ENCODE data around the gene CAPRIN1.
A peak's percentile ranks its signal among the peaks of the same experiment; 100 is the strongest.

The CAPRIN1 gene, protein sequence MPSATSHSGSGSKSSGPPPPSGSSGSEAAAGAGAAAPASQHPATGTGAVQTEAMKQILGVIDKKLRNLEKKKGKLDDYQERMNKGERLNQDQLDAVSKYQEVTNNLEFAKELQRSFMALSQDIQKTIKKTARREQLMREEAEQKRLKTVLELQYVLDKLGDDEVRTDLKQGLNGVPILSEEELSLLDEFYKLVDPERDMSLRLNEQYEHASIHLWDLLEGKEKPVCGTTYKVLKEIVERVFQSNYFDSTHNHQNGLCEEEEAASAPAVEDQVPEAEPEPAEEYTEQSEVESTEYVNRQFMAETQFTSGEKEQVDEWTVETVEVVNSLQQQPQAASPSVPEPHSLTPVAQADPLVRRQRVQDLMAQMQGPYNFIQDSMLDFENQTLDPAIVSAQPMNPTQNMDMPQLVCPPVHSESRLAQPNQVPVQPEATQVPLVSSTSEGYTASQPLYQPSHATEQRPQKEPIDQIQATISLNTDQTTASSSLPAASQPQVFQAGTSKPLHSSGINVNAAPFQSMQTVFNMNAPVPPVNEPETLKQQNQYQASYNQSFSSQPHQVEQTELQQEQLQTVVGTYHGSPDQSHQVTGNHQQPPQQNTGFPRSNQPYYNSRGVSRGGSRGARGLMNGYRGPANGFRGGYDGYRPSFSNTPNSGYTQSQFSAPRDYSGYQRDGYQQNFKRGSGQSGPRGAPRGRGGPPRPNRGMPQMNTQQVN

DNA sequence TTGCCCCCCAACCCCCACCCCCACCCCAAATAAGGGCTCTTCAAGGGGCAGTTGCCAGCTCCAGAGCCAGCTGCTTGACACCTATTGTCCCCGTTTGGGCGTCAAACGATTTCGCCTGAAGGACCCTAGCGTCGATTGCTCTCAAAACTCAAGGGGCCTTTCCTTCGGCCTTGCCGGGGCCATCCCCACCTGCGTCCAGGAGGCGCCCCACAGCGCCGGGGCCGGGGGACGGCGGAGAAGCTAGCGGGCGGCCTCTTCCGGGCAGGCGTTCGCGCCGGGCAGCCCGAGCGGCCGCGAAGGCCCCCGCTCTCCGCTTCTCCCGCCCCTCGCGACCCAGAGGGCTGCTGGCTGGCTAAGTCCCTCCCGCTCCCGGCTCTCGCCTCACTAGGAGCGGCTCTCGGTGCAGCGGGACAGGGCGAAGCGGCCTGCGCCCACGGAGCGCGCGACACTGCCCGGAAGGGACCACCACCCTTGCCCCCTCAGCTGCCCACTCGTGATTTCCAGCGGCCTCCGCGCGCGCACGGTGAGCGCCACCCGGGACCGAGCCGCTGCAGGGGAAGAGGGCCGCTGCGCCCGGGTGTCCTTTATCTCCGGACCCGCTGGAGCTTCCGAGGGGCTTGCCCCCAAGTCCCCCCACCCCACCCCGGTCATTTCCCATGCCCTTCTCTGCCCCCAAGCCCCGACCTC is at the start of gene CAPRIN1:
Gene CAPRIN1, plus strand, starts transcription at position 383 of the 687 bp plus-strand sequence. CDS start 690 bp downstream, outside the sequence.
- DNase-seq = peak; percentile 88

DNA sequence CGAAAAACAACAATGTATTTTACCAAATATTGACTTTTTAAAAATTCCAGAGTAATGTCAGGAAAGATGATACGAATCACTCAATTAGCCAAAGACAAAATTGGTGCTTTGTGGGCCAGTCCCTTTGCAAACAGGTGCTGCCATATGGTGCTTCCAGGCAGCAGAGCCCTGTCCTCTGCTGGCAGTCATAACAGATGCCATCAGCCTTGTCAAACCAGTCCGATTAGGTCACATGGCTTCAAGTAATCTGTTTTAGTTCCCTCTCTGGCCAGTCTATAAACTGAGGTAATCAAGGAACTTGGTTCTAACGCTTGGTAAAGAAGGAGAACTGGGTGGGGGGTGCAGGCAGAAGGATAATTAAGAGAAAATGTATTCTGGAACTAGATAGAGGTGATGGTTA is 49.1 kb upstream of the CAPRIN1 start:
- DNase-seq = no peak

DNA sequence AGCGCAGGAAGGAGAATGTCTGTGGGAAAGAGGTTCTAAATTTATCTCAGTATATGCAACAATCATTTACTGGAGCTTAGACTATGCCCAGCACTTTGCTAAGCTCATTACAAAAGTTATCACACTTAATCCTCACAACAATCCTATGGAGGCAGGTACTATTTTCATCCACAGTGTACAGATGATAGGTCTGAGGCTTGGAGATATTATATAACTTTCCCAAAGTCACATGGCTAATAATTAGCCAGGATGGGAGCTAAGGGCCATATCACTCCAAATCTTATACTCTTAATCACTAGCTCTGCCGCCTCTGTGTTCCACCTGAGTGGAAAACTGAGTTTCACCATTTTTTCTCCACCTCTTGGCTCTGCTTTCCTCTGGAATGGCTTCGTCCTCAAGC is 47.3 kb upstream of the CAPRIN1 start:
- DNase-seq = no peak

DNA sequence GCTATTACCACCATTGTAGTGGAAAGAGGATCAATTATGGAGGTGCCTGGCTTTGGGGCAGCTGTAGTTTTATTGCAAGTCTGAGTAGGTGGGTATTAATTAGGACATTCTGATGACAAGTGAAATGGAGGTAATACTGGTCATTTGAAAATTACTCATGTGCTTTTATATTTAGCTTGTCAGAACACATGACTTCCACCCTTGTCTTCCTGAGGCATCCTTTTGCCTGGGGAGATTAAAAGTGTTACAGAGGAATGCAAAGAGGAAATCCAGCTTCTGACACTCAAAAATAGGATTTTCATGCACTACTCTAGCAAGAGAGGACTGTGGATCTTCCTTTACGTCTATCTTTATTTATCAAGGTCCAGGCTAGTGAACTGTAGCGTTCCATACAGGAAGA is 44.7 kb upstream of the CAPRIN1 start:
- DNase-seq = no peak

DNA sequence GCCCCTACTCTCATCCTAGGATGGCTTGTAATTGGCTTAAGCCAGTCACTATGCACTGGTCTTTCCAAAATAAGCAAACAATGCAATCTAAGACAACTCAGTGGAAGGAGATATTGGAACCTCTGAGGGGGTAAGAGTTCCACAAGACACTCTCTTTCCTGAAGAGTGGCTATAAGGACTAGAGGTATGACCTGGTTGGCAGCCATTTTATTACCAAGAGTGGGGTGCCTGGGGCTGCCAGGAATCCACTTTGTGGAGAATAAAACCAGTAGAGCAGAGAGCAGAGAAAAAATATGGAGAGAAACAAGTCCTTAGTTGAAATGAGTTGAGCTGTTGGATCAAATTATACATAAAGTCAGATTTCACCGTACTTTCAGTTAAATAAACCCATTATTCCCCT is 38.8 kb upstream of the CAPRIN1 start:
- no peak for DNase-seq

DNA sequence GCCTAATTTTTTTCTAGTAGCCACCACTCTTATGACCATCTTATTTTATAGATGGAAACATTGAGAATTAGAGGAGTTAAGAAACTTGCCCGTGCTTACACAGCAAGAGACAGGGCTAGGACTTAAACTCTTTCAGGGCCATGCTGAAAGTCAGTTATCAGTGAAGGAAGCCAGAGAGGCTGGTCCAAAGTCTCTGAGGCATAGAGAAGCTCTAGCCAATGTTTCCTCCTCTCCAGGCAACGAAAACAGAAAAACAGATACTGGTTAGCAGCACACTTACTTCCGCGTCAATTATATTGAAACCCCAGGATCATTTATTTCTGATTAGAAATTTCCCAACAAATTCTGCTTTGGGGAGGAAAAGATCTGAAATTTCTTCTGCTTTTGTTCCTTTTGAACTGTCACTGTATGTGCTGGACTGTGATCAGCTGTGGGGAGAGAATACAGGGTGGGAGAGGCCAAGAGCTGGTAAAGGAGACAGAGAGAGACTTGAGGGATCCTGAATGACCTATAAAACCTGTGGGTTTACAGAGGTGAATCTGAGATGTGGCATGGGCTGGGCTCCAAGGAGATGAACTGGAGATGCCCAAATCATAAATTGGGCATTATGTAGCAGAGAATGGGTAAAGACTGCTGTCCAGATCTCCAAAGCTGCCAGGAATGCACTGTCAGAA is 37.5 kb upstream of the CAPRIN1 start:
- no peak for DNase-seq

DNA sequence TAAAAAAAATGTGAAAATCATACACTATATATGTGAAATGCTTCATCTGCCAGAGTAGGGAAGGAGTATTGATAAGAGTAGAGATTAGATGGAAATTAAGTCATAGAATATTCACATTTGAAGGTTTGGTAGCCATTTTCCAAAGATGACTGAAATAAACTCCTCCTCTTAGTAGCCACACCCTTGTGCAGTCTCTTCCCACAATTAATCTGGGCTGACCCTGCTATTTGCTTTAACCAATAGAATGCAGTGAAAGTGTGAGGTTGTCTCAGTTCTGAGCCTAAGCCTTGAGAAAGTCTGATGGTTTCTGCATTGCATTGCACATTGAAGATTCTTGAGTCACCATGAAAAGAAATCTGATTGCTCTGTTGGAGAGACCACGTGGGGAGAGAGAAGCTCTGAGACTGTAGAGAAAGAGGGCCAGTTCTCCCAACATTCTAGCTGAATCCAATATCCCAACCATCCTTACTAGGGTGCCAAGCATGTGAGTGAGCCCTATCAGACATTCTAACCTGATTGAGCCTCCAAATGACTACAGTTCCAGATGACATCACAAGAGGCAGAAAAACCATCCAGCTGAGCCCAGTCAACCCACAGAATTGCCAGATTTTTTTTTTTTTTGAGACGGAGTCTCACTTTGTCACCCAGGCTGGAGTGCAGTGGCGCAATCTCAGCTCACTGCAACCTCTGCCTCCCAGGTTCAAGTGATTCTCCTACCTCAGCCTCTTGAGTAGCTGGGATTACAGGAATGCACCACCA is 29.4 kb upstream of the CAPRIN1 start:
- DNase-seq = no peak

DNA sequence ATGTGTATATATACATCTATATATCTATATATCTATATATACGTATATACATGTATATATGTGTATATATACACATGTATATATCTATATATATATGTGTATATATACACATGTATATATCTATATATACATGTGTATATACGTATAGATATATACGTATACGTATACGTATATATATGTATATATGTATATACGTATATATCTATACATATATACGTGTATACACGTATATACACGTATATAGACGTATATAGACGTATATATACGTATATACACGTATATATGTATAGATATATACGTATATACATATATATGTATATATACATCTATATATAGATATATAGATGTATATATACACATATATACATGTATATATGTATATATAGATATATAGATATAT is 25.1 kb upstream of the CAPRIN1 start:
- DNase-seq = no peak

DNA sequence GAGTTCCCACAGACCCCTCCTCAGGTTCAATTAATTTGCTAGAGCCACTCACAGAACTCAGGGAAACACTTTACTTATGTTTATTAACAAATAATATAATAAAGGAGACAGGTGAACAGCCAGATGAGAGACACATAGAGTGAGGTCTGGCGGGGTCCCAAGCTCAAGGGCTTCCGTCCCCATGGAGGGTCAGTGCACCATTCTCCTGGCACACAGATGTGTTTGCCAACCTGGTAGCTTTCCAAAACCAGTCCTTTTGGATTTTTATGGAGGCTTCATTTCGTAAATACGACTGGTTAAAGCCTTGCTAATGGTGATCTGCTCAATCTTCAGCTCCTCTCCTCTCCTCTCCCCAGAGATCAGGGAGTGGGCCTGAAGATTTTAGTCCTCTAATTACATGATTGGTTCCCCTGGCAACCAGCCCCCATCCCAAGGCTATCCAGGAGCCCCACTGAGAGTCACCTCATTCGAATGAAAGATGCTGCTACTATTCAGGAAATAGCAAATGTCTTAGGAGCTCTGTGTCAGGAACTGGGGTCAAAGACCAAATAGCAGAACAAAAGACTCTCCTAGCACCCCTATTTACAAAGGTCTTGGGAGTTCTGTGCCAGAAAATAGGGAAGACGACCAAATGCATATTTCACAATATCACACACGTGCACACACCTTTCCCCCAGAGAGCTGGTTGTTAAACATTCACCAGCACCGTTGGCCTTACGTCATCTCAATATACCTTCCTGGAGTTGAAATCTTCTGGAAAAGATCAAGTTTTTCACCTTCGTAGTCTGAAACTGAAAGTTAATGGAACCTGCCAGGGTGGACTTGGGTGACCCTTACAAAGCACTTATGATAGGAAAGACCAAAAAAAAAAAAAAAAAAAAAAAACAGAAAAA is 23.8 kb upstream of the CAPRIN1 start:
- no peak for DNase-seq

DNA sequence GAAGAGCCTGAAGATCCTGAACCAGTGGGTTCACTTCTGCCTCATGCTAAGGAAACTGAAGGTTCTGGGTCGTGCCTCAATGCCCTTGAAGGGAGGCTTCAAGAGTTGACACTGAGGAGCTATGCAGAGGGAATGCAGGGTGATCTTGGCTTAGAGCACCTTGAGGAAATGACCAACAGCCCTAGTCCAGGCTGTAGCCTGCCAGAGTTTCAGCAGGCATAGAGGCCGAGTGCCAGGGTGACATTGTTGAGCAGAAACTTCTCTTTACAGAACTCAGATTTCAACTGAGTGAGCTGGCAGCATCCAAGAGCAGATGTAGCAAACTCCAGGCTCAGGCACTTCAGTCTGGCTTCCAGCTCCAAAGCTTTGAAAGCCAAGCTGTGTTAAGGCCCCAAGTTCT is 23.1 kb upstream of the CAPRIN1 start:
- DNase-seq = no peak

DNA sequence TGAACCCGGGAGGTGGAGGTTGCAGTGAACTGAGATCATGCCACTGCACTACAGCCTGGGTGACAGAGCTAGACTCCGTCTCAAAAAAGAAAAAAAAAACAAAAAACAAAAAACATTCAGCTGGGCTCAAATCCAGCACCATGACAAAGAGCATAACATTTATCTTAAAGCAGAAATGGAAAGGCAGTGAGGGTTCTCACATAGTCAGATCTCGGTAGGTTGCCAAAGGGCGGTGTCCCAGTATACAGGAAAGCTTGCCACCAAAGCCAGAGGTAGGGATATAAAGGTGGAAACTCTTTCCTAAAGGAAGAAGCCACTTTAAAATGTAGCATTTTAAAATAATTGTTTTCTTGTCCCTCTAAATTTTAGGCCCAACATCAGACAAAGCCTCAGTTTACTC is 22.4 kb upstream of the CAPRIN1 start:
- DNase-seq = no peak

DNA sequence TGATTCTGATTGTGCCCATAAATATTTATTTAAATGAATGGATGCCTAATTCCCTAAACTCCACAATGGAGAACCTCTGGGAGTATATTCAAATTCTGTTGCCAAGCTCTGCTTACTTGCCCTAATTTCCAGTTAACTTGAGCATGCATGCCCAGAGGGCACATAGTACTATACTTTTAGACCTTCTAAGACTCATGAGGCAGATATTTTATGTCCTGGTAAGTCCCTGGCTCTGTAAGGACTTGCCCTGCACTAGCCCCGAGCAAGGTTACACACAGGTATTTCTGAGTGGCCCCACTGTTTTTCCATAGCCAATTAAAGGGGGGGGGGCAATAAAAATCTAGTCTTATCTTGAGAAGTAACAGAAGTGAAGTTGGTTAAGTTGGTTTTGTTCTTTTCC is 21.1 kb upstream of the CAPRIN1 start:
- no peak for DNase-seq

DNA sequence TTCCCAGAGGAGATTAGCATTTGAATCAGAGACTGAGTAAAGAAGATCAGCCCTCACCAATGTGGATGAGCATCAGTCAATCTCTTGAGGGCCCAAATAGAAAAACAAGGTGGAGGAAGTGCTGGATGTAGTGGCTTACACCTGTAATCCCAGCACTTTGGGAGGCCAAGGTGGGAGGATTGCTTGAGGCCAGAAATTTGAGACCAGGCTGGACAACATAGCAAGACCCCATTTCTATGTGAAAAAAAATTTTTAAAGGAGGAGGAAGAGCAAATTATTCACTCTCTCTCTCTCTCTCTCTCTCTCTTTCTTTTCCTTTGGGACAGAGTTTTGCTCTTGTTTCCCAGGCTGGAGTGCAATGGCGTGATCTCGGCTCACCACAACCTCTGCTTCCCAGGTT is 18.1 kb upstream of the CAPRIN1 start:
- no peak for DNase-seq

DNA sequence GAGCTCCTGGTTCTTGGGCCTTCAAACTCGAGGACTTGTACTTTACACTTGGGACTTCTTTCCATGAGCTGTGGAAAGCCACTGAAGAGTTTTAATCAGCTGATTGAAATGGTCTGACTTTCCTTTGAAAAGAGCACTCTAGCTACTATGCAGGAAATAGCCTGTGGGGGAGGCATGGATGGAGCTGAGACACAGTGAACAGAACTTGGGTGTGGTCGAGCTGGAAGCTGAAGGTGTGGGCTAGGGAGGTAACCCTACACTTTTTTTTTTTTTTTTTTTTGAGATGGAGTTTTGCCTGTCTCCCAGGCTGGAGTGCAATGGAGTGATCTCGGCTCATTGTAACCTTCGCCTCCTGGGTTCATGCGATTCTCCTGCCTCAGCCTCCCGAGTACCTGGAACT is 17.5 kb upstream of the CAPRIN1 start:
- no peak for DNase-seq

DNA sequence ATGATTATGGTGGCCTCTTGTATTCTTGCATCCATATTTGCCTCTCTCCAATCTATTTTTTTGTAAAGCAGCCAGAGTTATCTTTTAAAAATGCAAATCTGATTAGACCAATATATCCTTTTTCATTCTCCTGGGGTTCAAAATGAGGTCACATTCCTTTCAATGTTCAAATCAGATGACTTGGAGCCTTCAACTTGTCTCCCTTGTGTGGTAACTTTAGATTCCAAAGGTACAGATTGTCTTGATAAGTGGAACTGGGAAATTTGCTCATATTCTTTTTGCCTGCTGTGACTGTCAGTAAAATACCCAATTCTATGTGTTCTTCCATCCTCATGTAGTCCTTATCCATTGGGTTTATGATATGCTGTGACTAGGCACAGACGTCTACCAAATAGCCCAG is 15.1 kb upstream of the CAPRIN1 start:
- DNase-seq = no peak

DNA sequence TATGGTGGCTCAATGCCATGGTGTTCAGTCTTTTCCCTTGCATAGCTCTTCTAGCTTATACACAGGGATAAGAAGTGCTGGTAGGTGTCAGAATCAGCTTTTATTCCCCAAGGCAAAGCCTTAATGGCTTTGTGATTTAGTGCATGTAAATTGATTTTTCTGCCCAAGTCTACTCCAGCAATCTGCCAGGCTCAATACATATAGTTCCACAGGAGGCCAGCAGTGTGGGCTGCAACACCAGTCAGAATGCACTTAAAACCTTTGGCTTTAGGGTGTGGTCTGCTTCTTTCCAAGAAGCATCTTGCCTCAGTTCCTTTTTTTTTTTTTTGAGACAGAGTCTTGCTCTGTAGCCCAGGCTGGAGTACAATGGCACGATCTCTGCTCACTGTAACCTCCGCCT is 14.5 kb upstream of the CAPRIN1 start:
- DNase-seq = no peak

DNA sequence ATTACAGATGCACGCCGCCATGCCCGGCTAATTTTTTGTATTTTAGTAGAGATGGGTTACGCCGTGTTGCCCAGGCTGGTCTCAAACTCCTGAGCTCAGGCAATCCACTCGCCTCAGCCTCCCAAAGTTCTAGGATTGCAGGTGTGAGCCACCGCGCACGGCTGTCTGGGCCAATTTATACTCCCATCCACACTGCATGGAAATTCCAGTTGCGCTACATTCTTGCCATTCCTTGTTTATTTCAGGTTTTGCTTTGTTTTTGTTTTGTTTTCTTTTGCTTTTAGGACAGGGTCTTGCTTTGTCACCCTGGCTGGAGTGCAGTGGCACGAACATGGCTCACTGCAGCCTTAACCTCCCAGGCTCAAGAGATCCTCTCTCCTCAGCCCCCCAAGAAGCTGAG is 11.0 kb upstream of the CAPRIN1 start:
- no peak for DNase-seq

DNA sequence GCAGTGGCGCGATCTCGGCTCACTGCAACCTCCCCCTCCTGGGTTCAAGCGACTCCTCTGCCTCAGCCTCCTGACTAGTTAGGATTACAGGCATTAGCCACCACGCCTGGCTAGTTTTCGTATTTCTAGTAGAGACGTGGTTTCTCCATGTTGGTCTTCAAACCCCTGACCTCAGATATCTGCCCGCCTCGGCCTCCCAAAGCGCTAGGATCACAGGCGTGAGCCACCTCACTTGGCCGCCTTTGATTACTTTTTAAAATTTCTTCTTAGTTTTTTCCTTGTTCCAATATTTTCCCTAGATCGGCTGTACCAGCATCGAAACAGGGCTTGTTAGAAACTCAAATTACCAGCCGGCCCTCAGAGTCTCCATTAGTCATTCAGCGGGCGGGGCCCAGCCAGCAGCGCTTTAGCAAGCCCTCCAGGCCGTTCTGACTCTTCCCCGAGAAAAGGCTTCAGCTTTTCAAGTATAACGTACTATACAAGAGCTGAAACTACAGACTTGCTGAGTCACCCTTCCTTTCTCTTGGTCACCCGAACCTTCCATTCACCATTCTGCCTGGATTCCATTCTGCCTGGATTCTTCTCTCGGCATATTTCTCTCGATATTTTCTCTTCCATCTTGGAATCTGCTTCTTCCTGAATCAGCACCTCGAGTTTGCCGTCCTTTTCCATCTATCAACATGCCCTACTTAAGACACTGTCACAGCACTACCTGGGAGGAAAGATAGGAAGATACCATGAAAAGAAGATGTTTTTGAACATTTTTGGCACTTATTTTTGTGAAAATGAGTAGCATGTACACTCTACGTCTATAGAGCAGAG is 6.7 kb upstream of the CAPRIN1 start:
- peak; percentile 78 for DNase-seq

DNA sequence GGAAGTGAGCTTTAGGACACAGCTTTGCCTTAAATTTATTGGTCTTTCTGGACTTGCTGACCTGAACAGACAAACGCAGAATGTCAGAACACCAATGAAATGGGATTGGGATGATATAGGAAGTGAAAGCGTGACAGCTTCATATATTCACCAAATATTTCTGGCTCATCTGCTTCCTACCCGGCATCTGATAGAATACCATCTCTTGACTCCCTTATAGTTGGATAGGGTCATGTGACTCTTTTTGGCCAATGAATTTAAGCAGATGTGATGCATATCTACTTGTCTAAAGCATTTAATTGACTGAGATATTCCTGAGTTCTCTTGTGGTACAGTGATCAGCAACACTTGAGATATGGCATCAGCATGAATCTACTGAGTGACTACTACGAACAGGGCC is 2.5 kb upstream of the CAPRIN1 start:
- no peak for DNase-seq

DNA sequence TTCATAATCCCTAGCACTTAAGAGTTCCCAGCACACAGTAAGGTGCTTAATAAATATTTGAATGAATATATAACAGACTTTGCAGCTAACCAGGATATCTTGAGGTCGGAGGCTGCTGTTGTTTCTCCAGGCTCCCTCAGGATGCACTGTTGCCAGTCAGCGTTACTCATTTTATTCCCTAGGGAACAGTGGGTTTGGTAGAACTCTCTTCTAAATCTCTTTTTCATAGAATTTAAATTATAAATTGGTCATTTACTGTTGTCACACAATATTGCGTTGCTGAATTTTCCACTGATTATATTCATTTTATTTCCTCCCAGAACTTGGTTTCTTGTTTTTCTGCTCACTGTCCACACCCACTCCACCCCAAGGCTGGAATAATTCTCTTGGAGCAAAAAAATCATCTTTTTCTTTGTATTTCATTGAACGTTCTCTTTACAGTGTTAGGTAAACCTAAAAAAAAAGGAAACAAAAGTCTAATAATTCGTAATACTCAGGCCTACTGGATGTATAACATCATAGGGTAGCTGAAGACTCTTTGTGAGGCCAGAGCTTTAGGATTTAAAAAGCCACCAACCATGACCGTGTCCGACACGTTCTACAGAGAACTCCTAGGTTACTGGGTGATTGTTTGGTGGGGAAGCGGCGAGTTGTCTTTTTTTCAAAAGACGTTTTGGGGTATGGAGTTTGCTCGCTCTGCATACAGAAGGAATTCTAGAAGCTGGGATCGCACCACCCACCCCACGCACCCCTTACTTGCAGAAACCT is 766 bp upstream of the CAPRIN1 start:
- peak; percentile 81 for DNase-seq

All from NCI-H2227 treated with DMSO at 0.1 percent for 48 hours (cell line).